GM12878 (cell line): ENCODE data around the gene FAAP100.

Source experiments
- CTCF ChIP-seq, 3 experiments: IDR thresholded peaks in 2 of 3; conservative IDR thresholded peaks in 1 of 3; 2 replicates each; pipeline ENCODE4 v1.5.1; 2011; ENCODE audit warnings: low read depth in 3 of 3, low read length in 3 of 3, mild to moderate bottlenecking in 3 of 3, control low read depth in 2 of 3, moderate library complexity in 2 of 3, inconsistent platforms in 1 of 3, mixed read lengths in 1 of 3; ENCODE audit not compliant: control insufficient read depth in 2 of 3, insufficient read depth in 1 of 3; ENCODE audit errors: extremely low read depth in 1 of 3
- MYC ChIP-seq: IDR thresholded peaks from 2 replicates; pipeline ENCODE4 v1.6.1; 2011; ENCODE audit warnings: mild to moderate bottlenecking, low read length, moderate library complexity, inconsistent platforms; ENCODE audit not compliant: insufficient read depth, insufficient replicate concordance, insufficient read length, severe bottlenecking
- NR2C2 ChIP-seq: IDR thresholded peaks from 2 replicates; pipeline ENCODE4 v1.6.1; 2011; ENCODE audit warnings: borderline replicate concordance, low read depth; ENCODE audit not compliant: control insufficient read depth, insufficient read length
- SMARCA5 ChIP-seq: fragments of 450-650 bp; IDR thresholded peaks from 2 replicates; pipeline ENCODE4 v1.6.1; 2017; ENCODE audit warnings: mild to moderate bottlenecking
- TBL1XR1 ChIP-seq: IDR thresholded peaks from 2 replicates; pipeline ENCODE4 v1.6.1; 2012; ENCODE audit warnings: low read depth, low read length, improper control_type of control experiment

- no peak for TF ChIP-seq CTCF (IDR thresholded peaks at IDR 0.05 in 2 of 3, conservative IDR thresholded peaks at IDR 0.05 in 1 of 3; ENCODE audit: control insufficient read depth in 2 of 3, extremely low read depth in 1 of 3, insufficient read depth in 1 of 3, low read depth in 3 of 3, low read length in 3 of 3)
- no peak for TF ChIP-seq TBL1XR1
- TF ChIP-seq MYC, result no peak
- no peak for TF ChIP-seq SMARCA5
- no peak for TF ChIP-seq NR2C2
These were observed 4.7 kb upstream of the FAAP100 start for GRCh38 chr17:81556863-81557262.
